Memory B cell (primary cell): ENCODE data around the gene ST6GALNAC6.

Source experiments
- ATAC-seq: fragments of 150-1000 bp; cut with Tn5 transposase; 2 replicates; pipeline ENCODE4 v1.10.0; 2021; ENCODE audit warnings: low read depth, mild to moderate bottlenecking, moderate library complexity
- DNase-seq, 2 donors: peaks; one replicate each; pipeline ENCODE4 v3.0.0; 2022; ENCODE audit warnings: low spot score in 2 of 2
- H3K27ac Mint-ChIP-seq: one replicate; pipeline ENCODE4 v1.8.0; 2022; ENCODE audit warnings: mild to moderate bottlenecking, moderate library complexity, mixed read lengths
- H3K27me3 Mint-ChIP-seq: one replicate; pipeline ENCODE4 v1.8.0; 2022; ENCODE audit warnings: mixed read lengths
- H3K36me3 Mint-ChIP-seq: one replicate; pipeline ENCODE4 v1.8.0; 2022; ENCODE audit warnings: mild to moderate bottlenecking, mixed read lengths
- H3K4me1 Mint-ChIP-seq: one replicate; pipeline ENCODE4 v1.8.0; 2022; ENCODE audit warnings: mixed read lengths
- H3K4me3 Mint-ChIP-seq: one replicate; pipeline ENCODE4 v1.8.0; 2022; ENCODE audit warnings: mild to moderate bottlenecking, moderate library complexity, mixed read lengths
- H3K9me3 Mint-ChIP-seq: one replicate; pipeline ENCODE4 v1.8.0; 2022; ENCODE audit warnings: mixed read lengths

Gene ST6GALNAC6, protein sequence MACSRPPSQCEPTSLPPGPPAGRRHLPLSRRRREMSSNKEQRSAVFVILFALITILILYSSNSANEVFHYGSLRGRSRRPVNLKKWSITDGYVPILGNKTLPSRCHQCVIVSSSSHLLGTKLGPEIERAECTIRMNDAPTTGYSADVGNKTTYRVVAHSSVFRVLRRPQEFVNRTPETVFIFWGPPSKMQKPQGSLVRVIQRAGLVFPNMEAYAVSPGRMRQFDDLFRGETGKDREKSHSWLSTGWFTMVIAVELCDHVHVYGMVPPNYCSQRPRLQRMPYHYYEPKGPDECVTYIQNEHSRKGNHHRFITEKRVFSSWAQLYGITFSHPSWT

DNA sequence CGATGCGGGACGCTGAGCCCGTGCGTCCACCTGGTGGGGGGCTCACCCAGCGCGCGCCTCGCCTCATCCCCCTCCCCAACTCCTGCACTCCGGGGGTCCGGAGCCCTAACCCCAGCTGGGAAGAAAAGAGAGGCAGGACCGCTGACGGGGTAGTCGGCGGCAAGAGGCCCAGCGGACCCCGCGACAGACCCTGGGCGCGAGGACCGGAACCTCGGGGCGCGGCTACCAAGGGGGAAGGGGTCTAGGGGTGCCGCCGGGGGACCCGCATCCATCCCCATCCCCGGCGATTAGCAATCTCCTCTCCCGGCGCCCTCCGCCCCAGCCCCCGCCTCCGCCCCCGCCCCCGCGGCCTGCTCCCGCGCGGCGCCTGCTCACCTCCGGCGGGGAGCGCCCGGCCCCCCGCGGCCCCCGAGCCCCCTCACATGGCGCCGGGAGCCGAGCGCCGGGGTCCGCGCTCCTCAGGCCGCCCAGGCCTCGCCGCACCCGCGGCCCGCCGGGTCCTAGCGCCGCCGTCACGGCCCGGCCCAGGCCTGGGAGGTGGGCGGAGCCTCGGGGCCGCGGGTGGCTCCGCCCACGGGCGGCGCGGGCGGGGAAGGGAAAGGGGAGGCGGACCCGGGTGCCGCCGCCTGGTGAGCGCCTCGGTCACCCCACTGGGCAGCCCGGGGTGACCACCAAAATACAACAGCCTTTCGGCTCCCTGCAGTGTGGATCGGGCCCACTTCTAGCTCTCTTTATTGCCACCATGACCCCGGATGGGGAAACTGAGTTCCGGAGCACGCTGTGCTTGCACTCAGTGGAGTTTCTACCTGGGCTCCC, at the start of gene ST6GALNAC6:
Gene ST6GALNAC6 (minus strand): TSS at position 476 of the 816 bp plus-strand sequence. CDS start 1,622 bp downstream, outside the sequence.
- peak within 1 kb of the TSS; percentile 84 for H3K27ac Mint-ChIP-seq
- peaks cover 27% of the 10 kb centered on the region for H3K4me1 Mint-ChIP-seq
- peaks cover 21% of the 10 kb centered on the region for H3K36me3 Mint-ChIP-seq
- no peaks in the 10 kb centered on the region for H3K27me3 Mint-ChIP-seq
- peak within 1 kb of the TSS; percentile 89 for H3K4me3 Mint-ChIP-seq
- DNase-seq (peak; percentile 69 to 78), ATAC-seq (peak; percentile 87)
- H3K9me3 Mint-ChIP-seq = no peaks in the 10 kb centered on the region

DNA sequence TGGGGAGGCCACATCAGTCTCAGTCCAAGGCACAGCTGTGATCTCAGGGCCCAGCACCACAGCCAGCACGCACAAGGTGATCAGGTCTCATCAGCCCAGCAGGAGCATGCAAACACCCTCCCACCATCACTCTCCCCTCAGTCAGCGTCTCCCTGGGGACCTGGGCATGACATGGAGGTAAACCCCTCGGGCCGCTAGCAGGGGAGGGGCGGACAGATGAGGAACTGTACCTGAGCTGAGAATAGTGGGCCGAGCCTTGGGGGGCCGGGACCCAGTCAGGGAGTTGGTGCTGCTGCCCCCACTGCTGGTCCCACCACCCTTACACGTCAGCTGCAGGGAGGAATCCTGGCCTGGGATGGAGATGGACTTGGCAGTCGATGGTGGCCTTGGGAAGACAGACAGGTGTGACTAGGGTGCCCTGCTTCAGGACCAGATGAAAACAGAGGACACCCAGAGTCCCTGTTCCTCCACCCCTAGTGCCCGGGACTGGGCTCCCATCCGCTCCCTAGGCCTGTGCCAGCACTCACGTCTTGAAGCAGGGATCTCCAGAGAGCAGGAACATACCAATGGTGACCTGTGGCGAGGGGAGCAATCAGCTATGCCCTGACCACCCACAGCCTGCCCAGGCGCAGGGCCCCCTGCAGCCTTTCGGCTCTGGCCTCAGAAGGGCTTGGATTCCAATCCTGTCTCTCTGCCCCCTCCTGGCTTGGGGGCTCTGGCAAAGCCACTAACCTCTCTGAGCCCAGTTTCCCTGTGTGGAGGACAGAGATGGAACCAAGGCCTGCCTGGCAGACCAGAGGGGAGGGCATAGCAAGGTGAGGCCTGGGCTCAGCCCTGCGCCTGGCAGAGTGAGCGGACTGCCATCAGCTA, 48.7 kb upstream of the ST6GALNAC6 start:
- peaks cover 10% of the 10 kb centered on the region for H3K4me1 Mint-ChIP-seq
- no peaks in the 10 kb centered on the region for H3K9me3 Mint-ChIP-seq
- H3K27me3 Mint-ChIP-seq = no peaks in the 10 kb centered on the region
- peak overlapping the region; percentile 36 for H3K27ac Mint-ChIP-seq
- no peak overlapping the region for H3K4me3 Mint-ChIP-seq
- ATAC-seq (no peak), DNase-seq (no peak)
- peaks cover 8% of the 10 kb centered on the region for H3K36me3 Mint-ChIP-seq

GRCh38 chr9:127946728-127947127, 47.3 kb upstream of the ST6GALNAC6 start:
- no peak for DNase-seq
- Mint-ChIP-seq H3K4me1 (peaks cover 12% of the 10 kb centered on the region), H3K4me3 (no peak overlapping the region), H3K36me3 (peaks cover 15% of the 10 kb centered on the region), H3K27ac (no peak overlapping the region), H3K27me3 (no peaks in the 10 kb centered on the region), H3K9me3 (no peaks in the 10 kb centered on the region)
- no peak for ATAC-seq

DNA sequence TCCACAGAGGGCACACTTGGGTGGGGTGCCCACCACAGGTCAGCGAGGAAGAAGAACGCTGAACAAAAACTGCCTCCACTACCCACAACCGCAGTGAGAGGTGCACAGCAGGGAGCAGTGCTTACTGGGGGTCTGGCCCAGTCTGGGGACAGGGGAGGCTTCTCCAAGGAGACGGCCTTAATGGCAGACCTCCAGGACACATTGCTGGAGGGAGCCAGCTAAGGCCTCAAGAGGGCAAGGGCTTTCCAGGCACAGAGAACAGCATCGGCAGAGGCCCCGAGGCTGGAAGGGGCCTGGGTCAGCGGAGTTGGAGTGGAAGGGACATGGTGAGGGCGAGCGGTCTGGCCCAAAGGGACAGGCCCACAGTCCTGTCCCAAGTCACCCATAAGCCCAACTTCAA, 46.5 kb upstream of the ST6GALNAC6 start:
- no peak overlapping the region for H3K27ac Mint-ChIP-seq
- H3K36me3 Mint-ChIP-seq = peaks cover 17% of the 10 kb centered on the region

GRCh38 chr9:127945338-127945737, 45.9 kb upstream of the ST6GALNAC6 start:
- Mint-ChIP-seq H3K27me3 (no peaks in the 10 kb centered on the region), H3K4me3 (no peak overlapping the region), H3K9me3 (no peaks in the 10 kb centered on the region), H3K4me1 (peaks cover 10% of the 10 kb centered on the region), H3K36me3 (peaks cover 15% of the 10 kb centered on the region), H3K27ac (peak overlapping the region; percentile 28)
- ATAC-seq = no peak
- DNase-seq = no peak

More for the DNA sequence above, 46.5 kb upstream of the ST6GALNAC6 start:
- Mint-ChIP-seq H3K27me3 (no peaks in the 10 kb centered on the region), H3K9me3 (no peaks in the 10 kb centered on the region), H3K4me1 (peaks cover 12% of the 10 kb centered on the region), H3K4me3 (no peak overlapping the region)
- no peak for DNase-seq
- ATAC-seq = no peak

GRCh38 chr9:127944586-127945218, 45.3 kb upstream of the ST6GALNAC6 start:
- H3K4me1 Mint-ChIP-seq = peaks cover 10% of the 10 kb centered on the region
- no peaks in the 10 kb centered on the region for H3K27me3 Mint-ChIP-seq
- no peak overlapping the region for H3K4me3 Mint-ChIP-seq
- H3K9me3 Mint-ChIP-seq = no peaks in the 10 kb centered on the region
- peak overlapping the region; percentile 53 for H3K27ac Mint-ChIP-seq
- peaks cover 15% of the 10 kb centered on the region for H3K36me3 Mint-ChIP-seq
- no peak for ATAC-seq
- no peak for DNase-seq

DNA sequence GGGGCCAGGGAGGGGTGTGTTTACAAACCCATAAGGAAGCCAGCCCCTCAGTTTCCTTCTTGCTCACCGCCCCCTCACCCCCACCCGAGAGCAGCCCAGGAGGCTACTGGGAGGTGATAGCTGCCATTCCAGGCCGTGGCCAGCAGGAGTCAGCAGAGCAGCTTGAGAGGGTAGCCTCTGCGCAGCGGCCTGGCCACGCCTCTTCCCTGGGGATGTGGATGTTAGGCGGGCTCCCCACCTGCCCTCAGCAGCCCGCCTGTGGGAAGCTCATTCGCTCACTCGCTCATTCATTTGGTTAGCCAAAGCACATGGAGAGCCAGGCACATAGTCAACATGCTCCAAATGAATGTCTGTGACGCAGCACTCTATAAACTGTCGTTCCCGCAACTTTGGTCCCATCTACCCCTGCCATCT, 44.3 kb upstream of the ST6GALNAC6 start:
- Mint-ChIP-seq H3K27ac (peak overlapping the region; percentile 68), H3K36me3 (peaks cover 15% of the 10 kb centered on the region)

DNA sequence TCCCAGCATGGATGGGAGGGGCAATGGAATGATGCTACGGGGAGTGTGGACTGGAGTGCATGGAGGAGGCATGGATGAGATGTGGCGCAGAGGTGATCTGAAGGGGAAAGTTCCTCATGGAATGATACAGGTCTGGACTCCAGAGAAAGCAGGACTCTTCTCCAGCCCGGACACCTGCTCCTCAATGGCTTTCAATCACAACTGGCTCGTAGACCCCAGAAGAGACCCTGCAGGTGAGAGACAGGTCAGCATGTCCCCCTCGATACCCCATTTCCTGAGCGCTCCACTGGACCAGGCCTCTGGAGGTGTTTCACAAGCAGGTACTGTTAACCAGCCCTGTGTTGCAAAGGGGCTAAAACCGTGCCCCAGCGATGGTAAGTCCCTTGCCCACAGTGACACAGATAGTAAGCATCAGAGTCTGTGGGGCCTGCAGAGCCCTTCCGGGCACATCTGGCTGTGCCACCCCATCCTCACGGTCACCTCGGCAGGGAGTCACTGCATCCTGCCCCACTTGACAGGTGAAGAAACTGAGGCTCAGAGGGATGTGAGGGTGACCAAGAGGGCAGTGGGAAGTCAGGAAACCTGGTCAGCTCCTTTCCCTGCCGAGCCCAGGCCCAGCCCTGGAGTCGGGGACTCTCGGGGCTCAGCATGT, 43.7 kb upstream of the ST6GALNAC6 start:
- Mint-ChIP-seq H3K9me3 (no peaks in the 10 kb centered on the region), H3K4me3 (no peak overlapping the region), H3K27me3 (no peaks in the 10 kb centered on the region), H3K36me3 (peaks cover 12% of the 10 kb centered on the region), H3K27ac (peak overlapping the region; percentile 68), H3K4me1 (peaks cover 14% of the 10 kb centered on the region)
- ATAC-seq (peak; percentile 7), DNase-seq (no peak)

More for the DNA sequence above, 44.3 kb upstream of the ST6GALNAC6 start:
- Mint-ChIP-seq H3K9me3 (no peaks in the 10 kb centered on the region), H3K4me1 (peaks cover 10% of the 10 kb centered on the region), H3K4me3 (no peak overlapping the region), H3K27me3 (no peaks in the 10 kb centered on the region)
- DNase-seq (peak; percentile 69 to 75), ATAC-seq (peak; percentile 80)

- Mint-ChIP-seq H3K27ac (peak overlapping the region; percentile 30), H3K4me1 (peaks cover 17% of the 10 kb centered on the region), H3K4me3 (no peak overlapping the region), H3K36me3 (peaks cover 12% of the 10 kb centered on the region), H3K27me3 (no peaks in the 10 kb centered on the region), H3K9me3 (no peaks in the 10 kb centered on the region)
- DNase-seq (peak; percentile 59 to 67), ATAC-seq (peak; percentile 32)
These were observed 43.0 kb upstream of the ST6GALNAC6 start for GRCh38 chr9:127942216-127943010.

DNA sequence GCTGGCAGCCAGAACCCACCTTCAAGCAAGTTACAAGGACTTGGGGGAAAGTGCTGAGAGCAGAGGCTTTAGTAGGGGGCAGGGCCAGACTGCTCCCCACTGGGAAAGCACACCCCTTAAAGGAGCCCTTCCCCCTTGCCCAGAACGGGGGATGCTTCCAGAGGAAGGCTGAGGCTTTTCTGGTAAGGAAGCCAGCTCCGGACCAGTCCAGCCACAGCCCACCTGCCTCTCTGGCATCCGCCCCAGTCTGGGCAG, 42.5 kb upstream of the ST6GALNAC6 start:
- DNase-seq (no peak), ATAC-seq (no peak)
- Mint-ChIP-seq H3K4me1 (peaks cover 22% of the 10 kb centered on the region), H3K27ac (peak overlapping the region; percentile 30), H3K27me3 (no peaks in the 10 kb centered on the region), H3K9me3 (no peaks in the 10 kb centered on the region), H3K36me3 (peaks cover 12% of the 10 kb centered on the region), H3K4me3 (no peak overlapping the region)

GRCh38 chr9:127941062-127941960, 41.9 kb upstream of the ST6GALNAC6 start:
- Mint-ChIP-seq H3K9me3 (no peaks in the 10 kb centered on the region), H3K4me1 (peaks cover 26% of the 10 kb centered on the region), H3K27me3 (no peaks in the 10 kb centered on the region), H3K4me3 (no peak overlapping the region), H3K27ac (no peak overlapping the region), H3K36me3 (peaks cover 12% of the 10 kb centered on the region)
- ATAC-seq (no peak), DNase-seq (no peak)

DNA sequence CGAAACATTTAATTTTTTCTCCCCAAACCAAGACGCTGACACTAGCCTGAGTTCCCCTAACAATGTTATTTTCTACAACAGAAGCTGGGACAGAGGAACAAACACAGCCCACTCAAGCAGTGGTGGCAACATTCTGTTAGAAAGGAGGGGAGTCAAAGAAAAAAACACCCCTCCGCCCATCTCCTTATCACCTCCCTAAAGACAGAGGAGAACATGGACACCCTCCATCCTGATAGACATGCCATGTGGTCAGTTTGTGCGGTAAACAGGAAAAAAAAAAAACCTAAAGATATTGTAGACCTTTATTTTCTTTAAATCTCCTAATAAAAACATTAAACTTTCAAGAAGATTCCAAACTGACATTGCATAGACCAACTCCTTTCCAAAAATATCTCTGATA, 41.2 kb upstream of the ST6GALNAC6 start:
- ATAC-seq (no peak), DNase-seq (no peak)
- Mint-ChIP-seq H3K4me3 (no peak overlapping the region), H3K27ac (no peak overlapping the region), H3K36me3 (peaks cover 12% of the 10 kb centered on the region), H3K27me3 (no peaks in the 10 kb centered on the region), H3K4me1 (peaks cover 33% of the 10 kb centered on the region), H3K9me3 (no peaks in the 10 kb centered on the region)
